Measurements from ENCODE around the gene ADRM1.

ADRM1 gene

GRCh38 chr20:62302341-62303061 lies at the start of gene ADRM1:
ADRM1 (plus strand) TSS chr20:62302997; CDS start chr20:62303569, 572 bp downstream.
- DNase-seq (ENCODE audit: low read depth) = peak; percentile 86

GRCh38 chr20:62253398-62253797 lies 49.4 kb upstream of the ADRM1 start:
- no peak for DNase-seq (ENCODE audit: low read depth)

- DNase-seq (ENCODE audit: low read depth) = no peak
Observed at GRCh38 chr20:62254021-62254724, 48.6 kb upstream of the ADRM1 start.

GRCh38 chr20:62255976-62256375 lies 46.8 kb upstream of the ADRM1 start:
- DNase-seq (ENCODE audit: low read depth) = no peak

GRCh38 chr20:62258499-62259293 lies 44.1 kb upstream of the ADRM1 start:
- DNase-seq (ENCODE audit: low read depth) = no peak

- no peak for DNase-seq (ENCODE audit: low read depth)
Observed at GRCh38 chr20:62259294-62259565, 43.6 kb upstream of the ADRM1 start.

GRCh38 chr20:62262064-62262463 lies 40.7 kb upstream of the ADRM1 start:
- DNase-seq (ENCODE audit: low read depth) = no peak

GRCh38 chr20:62263396-62263795 lies 39.4 kb upstream of the ADRM1 start:
- DNase-seq (ENCODE audit: low read depth) = no peak

- DNase-seq (ENCODE audit: low read depth) = no peak
Observed at GRCh38 chr20:62265365-62265764, 37.4 kb upstream of the ADRM1 start.

GRCh38 chr20:62266340-62266739 lies 36.5 kb upstream of the ADRM1 start:
- DNase-seq (ENCODE audit: low read depth) = no peak

- no peak for DNase-seq (ENCODE audit: low read depth)
Observed at GRCh38 chr20:62266851-62267250, 35.9 kb upstream of the ADRM1 start.

GRCh38 chr20:62267543-62267942 lies 35.3 kb upstream of the ADRM1 start:
- DNase-seq (ENCODE audit: low read depth) = no peak

GRCh38 chr20:62268228-62268900 lies 34.4 kb upstream of the ADRM1 start:
- no peak for DNase-seq (ENCODE audit: low read depth)

GRCh38 chr20:62269378-62269777 lies 33.4 kb upstream of the ADRM1 start:
- no peak for DNase-seq (ENCODE audit: low read depth)

GRCh38 chr20:62269871-62270270 lies 32.9 kb upstream of the ADRM1 start:
- no peak for DNase-seq (ENCODE audit: low read depth)

GRCh38 chr20:62272200-62272599 lies 30.6 kb upstream of the ADRM1 start:
- no peak for DNase-seq (ENCODE audit: low read depth)

GRCh38 chr20:62273416-62273815 lies 29.4 kb upstream of the ADRM1 start:
- no peak for DNase-seq (ENCODE audit: low read depth)

GRCh38 chr20:62274332-62274950 lies 28.4 kb upstream of the ADRM1 start:
- DNase-seq (ENCODE audit: low read depth) = no peak

- DNase-seq (ENCODE audit: low read depth) = no peak
Observed at GRCh38 chr20:62275219-62275618, 27.6 kb upstream of the ADRM1 start.

GRCh38 chr20:62276439-62276838 lies 26.4 kb upstream of the ADRM1 start:
- DNase-seq (ENCODE audit: low read depth) = no peak

- no peak for DNase-seq (ENCODE audit: low read depth)
Observed at GRCh38 chr20:62277253-62277652, 25.5 kb upstream of the ADRM1 start.

GRCh38 chr20:62280303-62280702 lies 22.5 kb upstream of the ADRM1 start:
- no peak for DNase-seq (ENCODE audit: low read depth)

Measured in CMK (cell line).